Germinal center (tissue), 1 donor: ENCODE measurements around the gene VSTM2L.
"Not testable (repeated sequence)": the region's sequence is repeated elsewhere in the genome, so short reads cannot be mapped to it uniquely, and the experiment has no call there.

ENCODE experiments used
- DNase-seq: peaks from one replicate; pipeline ENCODE4 v3.0.0; 2012; ENCODE audit warnings: mixed read lengths, low spot score

VSTM2L gene

GRCh38 chr20:37937686-37938085 lies 34.8 kb downstream of the VSTM2L start:
- no peak for DNase-seq

- DNase-seq, result no peak
Measured at GRCh38 chr20:37938181-37938750, 35.3 kb downstream of the VSTM2L start.

- no peak for DNase-seq
Measured at GRCh38 chr20:37938954-37939353, 36.0 kb downstream of the VSTM2L start.

- DNase-seq, result no peak
Measured at GRCh38 chr20:37939701-37940560, 37.0 kb downstream of the VSTM2L start.

- DNase-seq, result no peak
Measured at GRCh38 chr20:37940858-37941257, 37.9 kb downstream of the VSTM2L start.

- DNase-seq, result no peak
Measured at GRCh38 chr20:37941332-37941731, 38.4 kb downstream of the VSTM2L start.

GRCh38 chr20:37941992-37942391 lies 39.1 kb downstream of the VSTM2L start:
- DNase-seq, result no peak

GRCh38 chr20:37943033-37943432 lies 40.1 kb downstream of the VSTM2L start:
- no peak for DNase-seq

- DNase-seq, result no peak
Measured at GRCh38 chr20:37943501-37944455, 40.9 kb downstream of the VSTM2L start.

GRCh38 chr20:37944456-37944981 lies 41.6 kb downstream of the VSTM2L start:
- DNase-seq, result no peak

GRCh38 chr20:37945091-37945547 lies 42.2 kb downstream of the VSTM2L start:
- DNase-seq, result no peak

- DNase-seq, result no peak
Measured at GRCh38 chr20:37946946-37947345, 44.0 kb downstream of the VSTM2L start.

- DNase-seq, result no peak
Measured at GRCh38 chr20:37947943-37948342, 45.0 kb downstream of the VSTM2L start.

- DNase-seq, result no peak
Measured at GRCh38 chr20:37948956-37949355, 46.0 kb downstream of the VSTM2L start.

- DNase-seq, result no peak
Measured at GRCh38 chr20:37954190-37954589, 51.3 kb downstream of the VSTM2L start.

GRCh38 chr20:37954626-37955025 lies 51.7 kb downstream of the VSTM2L start:
- no peak for DNase-seq

- DNase-seq, result no peak
Measured at GRCh38 chr20:37955511-37955910, 52.6 kb downstream of the VSTM2L start.

GRCh38 chr20:37956107-37956585 lies 53.2 kb downstream of the VSTM2L start:
- no peak for DNase-seq

GRCh38 chr20:37958856-37959520 lies 56.1 kb downstream of the VSTM2L start:
- DNase-seq, result no peak

- no peak for DNase-seq
Measured at GRCh38 chr20:37961066-37961465, 58.1 kb downstream of the VSTM2L start.

GRCh38 chr20:37963483-37963882 lies 60.6 kb downstream of the VSTM2L start:
- DNase-seq, result not testable (repeated sequence)
